NCI-H1436 treated with DMSO at 0.1 percent for 48 hours (cell line): ENCODE results near the gene ENPP1.

ENCODE experiments used
- DNase-seq: peaks from one replicate; lab custom pipeline; 2025; lab: John Stamatoyannopoulos, UW

The ENPP1 gene

GRCh38 chr6:131807644-131808459 lies at the start of gene ENPP1:
TSS of gene ENPP1 (plus strand) at chr6:131808020. CDS start at chr6:131808036, 16 bp downstream.
- DNase-seq: no peak

DNA sequence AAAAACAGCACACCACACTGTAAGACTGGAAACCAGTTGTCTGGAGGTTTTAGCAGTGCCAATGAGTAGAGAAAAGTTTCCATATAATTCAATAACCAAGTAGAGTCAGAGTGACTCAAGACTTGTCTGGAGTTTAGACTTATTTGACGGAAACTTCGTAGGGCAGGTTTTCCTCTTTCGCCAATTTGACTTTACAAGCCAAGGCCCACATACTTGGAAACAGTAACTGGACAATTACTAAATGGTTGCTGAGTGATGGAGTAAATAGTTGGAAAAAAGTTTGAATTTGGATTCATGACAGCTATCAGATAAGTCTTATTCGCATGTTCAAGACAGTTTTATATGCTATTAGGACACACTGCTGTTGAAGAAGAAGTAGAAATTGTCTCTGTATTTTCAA lies 48.9 kb upstream of the ENPP1 start:
- DNase-seq: no peak

DNA sequence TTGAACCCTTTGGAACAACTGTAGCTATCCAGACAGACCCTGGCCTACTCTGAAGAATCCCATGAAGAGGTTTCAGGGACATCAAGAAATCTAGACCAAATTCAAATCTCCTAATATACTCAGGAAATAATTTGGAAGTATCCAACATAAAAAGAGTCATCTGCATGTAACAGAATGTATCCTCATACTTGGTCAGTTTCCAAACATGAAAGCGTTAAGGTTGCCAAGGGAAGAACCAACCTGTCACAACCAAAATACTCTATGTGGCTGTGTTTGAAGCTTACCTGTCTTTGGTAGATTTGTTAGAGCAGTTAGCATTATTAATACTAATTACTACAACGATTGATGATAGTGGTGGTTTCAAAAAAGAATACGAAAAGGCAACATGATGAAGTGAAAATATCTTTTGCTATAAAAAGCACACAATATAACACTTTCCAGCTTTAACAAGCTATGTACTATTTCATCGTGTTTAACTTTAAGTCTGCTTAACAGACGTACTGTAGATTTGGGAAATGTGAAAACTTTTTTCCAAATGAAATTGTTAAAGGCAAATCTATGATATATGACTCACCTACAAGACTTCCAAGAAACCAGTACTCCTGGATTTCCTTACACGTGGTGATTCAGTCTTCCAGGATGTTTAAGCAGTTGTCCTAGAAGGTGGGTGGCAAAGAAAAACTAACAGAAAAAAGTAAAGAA lies 46.6 kb upstream of the ENPP1 start:
- DNase-seq: no peak

- DNase-seq: no peak
Measured at GRCh38 chr6:131761762-131762067, 46.1 kb upstream of the ENPP1 start.

GRCh38 chr6:131762984-131763383 lies 44.8 kb upstream of the ENPP1 start:
- DNase-seq: no peak

DNA sequence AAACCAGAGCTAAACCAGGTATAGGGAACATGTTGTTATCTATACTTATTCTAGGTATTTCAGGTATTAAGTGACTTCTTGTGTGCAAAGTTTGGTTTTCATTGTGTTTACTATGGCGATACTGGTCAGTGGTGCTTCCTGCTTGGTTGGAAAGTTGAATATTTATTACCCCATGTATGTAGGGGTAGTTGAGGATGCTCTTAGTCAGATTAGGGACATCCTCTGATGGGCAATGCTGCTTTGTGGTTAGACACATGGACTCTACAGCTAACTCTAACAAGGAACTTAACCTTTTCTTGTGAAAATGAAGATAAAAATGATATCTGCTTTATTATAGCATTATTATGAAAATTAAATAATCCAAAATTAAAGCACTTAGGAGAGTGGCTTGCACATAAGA lies 44.1 kb upstream of the ENPP1 start:
- no peak for DNase-seq

- DNase-seq: no peak
Measured at GRCh38 chr6:131764350-131764749, 43.5 kb upstream of the ENPP1 start.

DNA sequence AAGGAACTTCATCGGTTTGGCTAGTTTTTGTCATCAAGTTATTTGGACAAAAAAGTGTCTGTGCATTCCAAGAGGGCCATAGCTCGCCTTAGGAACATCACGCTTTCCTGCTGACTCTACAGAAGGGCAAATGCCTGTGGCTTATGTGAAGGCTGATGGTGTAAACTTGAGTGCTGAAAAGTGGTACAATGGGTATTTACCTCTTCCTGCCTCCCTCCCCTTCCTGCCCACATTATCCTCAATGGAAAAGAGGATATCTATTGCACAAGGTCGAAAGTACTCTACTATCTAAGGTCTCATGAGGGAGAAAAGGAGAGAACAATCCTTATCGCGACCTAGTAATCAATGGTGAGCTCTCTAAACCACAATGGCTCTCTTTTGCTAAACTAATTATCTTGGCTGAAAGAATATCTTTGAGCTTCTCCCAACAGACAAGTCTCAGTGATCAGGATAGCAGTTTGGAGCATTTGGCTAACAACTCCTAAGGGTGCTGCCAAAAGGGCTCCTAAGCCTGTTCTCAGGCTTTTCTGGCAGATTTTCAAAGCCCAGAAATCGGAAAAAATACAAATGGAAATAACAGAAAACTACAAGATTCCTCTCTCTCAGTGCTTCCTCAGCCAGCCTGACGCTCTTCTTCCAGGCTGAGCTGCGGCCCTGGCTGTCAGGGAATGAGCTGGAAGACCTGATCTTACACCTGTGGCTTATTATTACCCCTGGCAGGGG lies 42.6 kb upstream of the ENPP1 start:
- DNase-seq: no peak

GRCh38 chr6:131765804-131766135 lies 42.0 kb upstream of the ENPP1 start:
- no peak for DNase-seq

GRCh38 chr6:131766631-131767030 lies 41.2 kb upstream of the ENPP1 start:
- DNase-seq: no peak

DNA sequence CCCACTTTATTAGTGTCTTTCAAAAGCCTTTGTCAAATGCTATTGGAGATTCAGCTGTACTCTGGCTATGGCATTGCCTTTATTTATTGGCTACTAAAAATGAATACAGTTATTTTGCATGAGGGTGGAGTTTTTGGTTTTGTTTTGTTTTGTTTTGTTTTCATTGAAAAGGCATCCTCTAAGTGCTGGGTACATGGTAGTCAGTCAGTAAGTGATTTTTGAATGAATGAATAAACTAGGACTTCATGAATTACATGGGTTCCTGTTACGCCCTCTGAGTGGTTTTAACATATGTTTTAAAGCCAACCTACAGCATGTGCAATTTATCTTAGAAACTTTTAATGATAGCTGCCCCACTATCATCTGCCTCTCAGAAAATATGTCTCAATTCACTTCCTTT lies 38.9 kb upstream of the ENPP1 start:
- no peak for DNase-seq

DNA sequence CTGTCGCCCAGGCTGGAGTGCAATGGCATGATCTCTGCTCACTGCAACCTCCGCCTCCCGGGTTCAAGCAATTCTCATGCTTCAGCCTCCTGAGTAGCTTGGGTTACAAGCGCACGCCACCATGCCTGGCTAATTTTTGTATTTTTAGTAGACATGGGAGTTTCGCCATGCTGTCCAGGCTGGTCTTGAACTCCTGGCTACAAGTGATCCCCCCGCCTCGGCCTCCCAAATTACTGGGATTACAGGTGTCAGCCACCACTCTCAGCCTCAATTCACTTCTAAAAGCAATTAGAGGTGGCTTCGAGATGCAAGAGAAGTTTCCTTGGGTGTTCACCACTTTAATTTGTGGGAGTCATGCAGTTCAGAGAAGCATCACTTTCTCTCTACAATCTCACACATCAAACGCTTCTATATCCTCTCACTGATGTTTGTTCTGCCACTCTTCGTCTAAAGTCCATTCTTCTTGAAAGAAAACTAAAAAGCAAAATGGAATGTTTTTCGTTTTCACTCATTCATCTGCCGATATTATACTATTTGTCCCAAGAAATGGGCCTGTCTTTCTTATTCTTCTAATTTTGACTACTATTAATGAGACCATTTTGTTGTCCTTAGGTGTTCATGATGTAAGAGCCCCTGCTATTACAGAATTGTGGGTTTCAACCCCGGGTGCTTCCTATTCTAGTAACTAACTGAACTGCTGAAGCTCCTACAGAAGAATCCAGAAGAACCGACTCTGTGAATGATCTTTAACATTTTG lies 38.3 kb upstream of the ENPP1 start:
- no peak for DNase-seq

- DNase-seq: no peak
Measured at GRCh38 chr6:131770776-131771175, 37.0 kb upstream of the ENPP1 start.

DNA sequence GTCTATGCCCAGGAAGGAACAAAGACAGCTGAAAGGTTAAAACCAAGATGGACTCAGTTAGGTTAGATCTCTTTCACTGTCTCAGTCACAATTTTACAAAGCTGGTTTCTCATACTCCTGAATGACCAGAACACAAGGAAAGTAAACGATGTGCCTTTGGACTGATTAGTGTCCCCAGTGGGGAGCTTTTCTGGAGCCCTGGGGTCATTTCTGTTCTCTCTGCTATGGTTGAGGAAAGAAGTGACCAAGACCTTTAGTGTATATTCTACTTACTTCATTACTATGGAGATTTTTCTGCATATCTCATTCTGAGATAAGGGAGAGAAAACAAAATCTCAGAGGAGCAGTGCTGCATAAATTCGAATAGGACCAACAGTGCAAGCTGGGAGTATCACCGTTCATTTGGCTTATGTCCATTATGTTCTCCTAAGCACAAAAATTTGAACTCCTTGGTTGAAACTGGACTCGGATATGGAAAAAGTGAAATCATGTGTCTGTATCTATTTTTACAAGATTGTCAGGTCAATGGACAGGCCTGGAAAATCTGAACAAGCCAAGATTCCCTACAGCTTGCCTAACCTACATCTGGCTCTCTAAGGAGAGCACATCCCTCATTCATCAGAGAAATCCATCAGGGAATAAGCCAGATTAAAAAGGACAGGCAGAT lies 34.4 kb upstream of the ENPP1 start:
- no peak for DNase-seq

DNA sequence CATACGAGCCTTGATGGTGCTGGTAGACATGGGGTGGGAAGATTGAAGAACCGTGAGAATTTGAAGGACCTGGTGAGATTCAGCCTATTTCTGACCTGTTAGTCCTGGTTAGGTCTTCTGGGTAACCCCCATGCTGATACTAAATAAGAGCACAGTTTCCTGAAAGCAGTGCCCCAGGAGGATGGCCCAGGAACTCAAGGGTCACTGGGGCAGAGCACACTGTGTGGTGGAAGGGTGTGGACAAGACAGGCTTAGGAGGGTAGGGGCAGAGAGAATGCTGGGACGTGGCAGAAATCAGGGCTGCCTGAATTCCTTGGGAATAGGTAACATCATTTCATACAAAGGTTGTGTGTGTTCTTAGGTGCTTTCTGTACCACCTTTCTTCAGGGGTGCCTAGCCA lies 31.9 kb upstream of the ENPP1 start:
- no peak for DNase-seq

- no peak for DNase-seq
Measured at GRCh38 chr6:131776985-131777384, 30.8 kb upstream of the ENPP1 start.

GRCh38 chr6:131778169-131778568 lies 29.7 kb upstream of the ENPP1 start:
- no peak for DNase-seq

GRCh38 chr6:131779304-131779703 lies 28.5 kb upstream of the ENPP1 start:
- no peak for DNase-seq

DNA sequence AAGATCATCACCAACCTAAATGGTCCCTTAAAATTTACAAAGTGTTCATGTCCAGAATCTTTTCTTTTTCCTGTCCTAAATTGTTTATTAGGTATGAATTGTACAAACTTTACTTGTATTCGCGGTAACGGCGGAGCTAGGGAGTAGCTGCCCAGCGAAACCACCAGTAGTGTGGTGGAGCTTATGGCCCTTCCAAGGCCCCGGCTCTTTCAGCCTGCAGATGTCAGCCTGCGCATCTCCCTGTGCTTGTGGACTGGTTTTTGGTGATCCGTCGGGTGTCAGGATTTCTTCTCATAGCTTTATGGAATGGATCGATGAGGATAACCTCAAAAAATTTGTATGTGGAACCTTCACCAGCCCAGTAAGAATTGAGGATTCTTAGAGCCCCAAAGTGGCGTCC lies 27.2 kb upstream of the ENPP1 start:
- no peak for DNase-seq

- no peak for DNase-seq
Measured at GRCh38 chr6:131781687-131782086, 26.1 kb upstream of the ENPP1 start.

GRCh38 chr6:131782764-131783163 lies 25.1 kb upstream of the ENPP1 start:
- no peak for DNase-seq

- DNase-seq: no peak
Measured at GRCh38 chr6:131784561-131784960, 23.3 kb upstream of the ENPP1 start.
